Measurements from ENCODE around the gene ADGRV1. TPM values are rescaled to one million over a fixed set of nuclear protein-coding genes. Genes with fewer than 3 reads are reported as not detected.

ADGRV1 gene
- total and polyA plus RNA-seq, 12 donors = 129 to 2,577 (median 695) TPM

GRCh38 chr5:91155274-91155673 lies 596.7 kb downstream of the ADGRV1 start:
- intact Hi-C loops (cut with DNase I) = no loop called here
- WGBS, 4 donors = 89 to 98% (median 94%) methylated on average over 3 of the region's 3 CpGs
- no peaks in the 10 kb centered on the region for H3K27me3 ChIP-seq
- no peak overlapping the region for H3K4me3 ChIP-seq
- DNase-seq = no peak
- H3K27ac ChIP-seq = peak overlapping the region in 1 of 5 donors; percentile 4
- H3K9me3 ChIP-seq (replicated peaks in 1 of 3) = no peaks in the 10 kb centered on the region
- no peaks in the 10 kb centered on the region for H3K36me3 ChIP-seq (replicated peaks in 1 of 2)
- peaks cover 12 to 28% of the 10 kb centered on the region in 2 donors for H3K4me1 ChIP-seq (replicated peaks in 1 of 2)
- TF ChIP-seq POLR2A (IDR thresholded peaks at IDR 0.05) (no peak), CTCF (IDR thresholded peaks at IDR 0.05) (no peak)

- DNase-seq = no peak
- Histone ChIP-seq H3K4me3 (no peak overlapping the region), H3K9me3 (replicated peaks in 1 of 3) (no peaks in the 10 kb centered on the region), H3K27me3 (no peaks in the 10 kb centered on the region), H3K27ac (peak overlapping the region in 1 of 5 donors; percentile 11), H3K4me1 (replicated peaks in 1 of 2) (peaks cover 12 to 18% of the 10 kb centered on the region in 2 donors), H3K36me3 (replicated peaks in 1 of 2) (no peaks in the 10 kb centered on the region)
- TF ChIP-seq CTCF (IDR thresholded peaks at IDR 0.05) (no peak), POLR2A (IDR thresholded peaks at IDR 0.05) (no peak)
- WGBS, 4 donors = 64 to 87% (median 78%) methylated on average over 1 of the region's 1 CpG
- intact Hi-C loops (cut with DNase I) = no loop called here
Observed at GRCh38 chr5:91156242-91156641, 597.6 kb downstream of the ADGRV1 start.

- Histone ChIP-seq H3K27ac (no peak overlapping the region), H3K9me3 (replicated peaks in 1 of 3) (no peaks in the 10 kb centered on the region), H3K4me3 (no peak overlapping the region), H3K4me1 (replicated peaks in 1 of 2) (peaks cover 12 to 27% of the 10 kb centered on the region in 2 donors), H3K27me3 (no peaks in the 10 kb centered on the region), H3K36me3 (replicated peaks in 1 of 2) (no peaks in the 10 kb centered on the region)
- no peak for TF ChIP-seq POLR2A (IDR thresholded peaks at IDR 0.05)
- no peak for TF ChIP-seq CTCF (IDR thresholded peaks at IDR 0.05)
- no peak for DNase-seq
- intact Hi-C loops (cut with DNase I) = no loop called here
- WGBS, 4 donors = 93 to 100% (median 94%) methylated on average over 1 of the region's 1 CpG
Observed at GRCh38 chr5:91158011-91158410, 599.4 kb downstream of the ADGRV1 start.

GRCh38 chr5:91159647-91160046 lies 601.0 kb downstream of the ADGRV1 start:
- WGBS, 4 donors = 79 to 98% (median 85%) methylated on average over 1 of the region's 1 CpG
- intact Hi-C loops (cut with DNase I) = no loop called here
- peaks cover 14 to 34% of the 10 kb centered on the region in 2 donors for H3K4me1 ChIP-seq (replicated peaks in 1 of 2)
- H3K4me3 ChIP-seq = no peak overlapping the region
- no peak overlapping the region for H3K27ac ChIP-seq
- peaks cover 0 to 1% of the 10 kb centered on the region in 2 donors for H3K36me3 ChIP-seq (replicated peaks in 1 of 2)
- TF ChIP-seq POLR2A (IDR thresholded peaks at IDR 0.05) = no peak
- TF ChIP-seq CTCF (IDR thresholded peaks at IDR 0.05) = no peak
- H3K27me3 ChIP-seq = no peaks in the 10 kb centered on the region
- no peaks in the 10 kb centered on the region for H3K9me3 ChIP-seq (replicated peaks in 1 of 3)
- DNase-seq = no peak
